HG03175 (cell line): ENCODE results near the gene CAMTA1.

Source experiments
- ATAC-seq: cut with Tn5 transposase; IDR thresholded peaks from one replicate; pipeline ENCODE4 v1.9.1; 2021; ENCODE audit warnings: mild to moderate bottlenecking, moderate library complexity; ENCODE audit not compliant: unreplicated experiment

CAMTA1 gene

GRCh38 chr1:7293702-7294629 is 508.7 kb downstream of the CAMTA1 start:
- no peak for ATAC-seq

GRCh38 chr1:7294636-7295035 is 509.4 kb downstream of the CAMTA1 start:
- ATAC-seq, result no peak

- ATAC-seq, result no peak
These were observed 510.7 kb downstream of the CAMTA1 start for GRCh38 chr1:7295946-7296345.

GRCh38 chr1:7296968-7297367 is 511.7 kb downstream of the CAMTA1 start:
- ATAC-seq, result no peak

- ATAC-seq, result no peak
These were observed 512.9 kb downstream of the CAMTA1 start for GRCh38 chr1:7298145-7298544.

GRCh38 chr1:7298749-7299151 is 513.5 kb downstream of the CAMTA1 start:
- no peak for ATAC-seq

GRCh38 chr1:7299329-7299799 is 514.1 kb downstream of the CAMTA1 start:
- ATAC-seq, result no peak

GRCh38 chr1:7299994-7300393 is 514.7 kb downstream of the CAMTA1 start:
- no peak for ATAC-seq

GRCh38 chr1:7300893-7301663 is 515.8 kb downstream of the CAMTA1 start:
- no peak for ATAC-seq

GRCh38 chr1:7301664-7301981 is 516.4 kb downstream of the CAMTA1 start:
- ATAC-seq, result no peak

- ATAC-seq, result no peak
These were observed 516.9 kb downstream of the CAMTA1 start for GRCh38 chr1:7302126-7302525.

- no peak for ATAC-seq
These were observed 517.6 kb downstream of the CAMTA1 start for GRCh38 chr1:7302873-7303272.

- ATAC-seq, result no peak
These were observed 518.5 kb downstream of the CAMTA1 start for GRCh38 chr1:7303554-7304317.

GRCh38 chr1:7313081-7313546 is 527.9 kb downstream of the CAMTA1 start:
- no peak for ATAC-seq

GRCh38 chr1:7313826-7314225 is 528.6 kb downstream of the CAMTA1 start:
- no peak for ATAC-seq

GRCh38 chr1:7315316-7315715 is 530.1 kb downstream of the CAMTA1 start:
- no peak for ATAC-seq

GRCh38 chr1:7315946-7316345 is 530.7 kb downstream of the CAMTA1 start:
- ATAC-seq, result no peak

GRCh38 chr1:7317888-7318287 is 532.6 kb downstream of the CAMTA1 start:
- no peak for ATAC-seq

GRCh38 chr1:7319196-7319595 is 533.9 kb downstream of the CAMTA1 start:
- ATAC-seq, result no peak

- ATAC-seq, result no peak
These were observed 535.4 kb downstream of the CAMTA1 start for GRCh38 chr1:7320661-7321060.

GRCh38 chr1:7322283-7322785 is 537.1 kb downstream of the CAMTA1 start:
- ATAC-seq, result no peak
